NCI-H446 treated with DMSO at 0.1 percent for 48 hours (cell line): Measurements from ENCODE around the gene GRM7.

Source experiments
- DNase-seq: peaks from one replicate; lab custom pipeline; 2025; lab: John Stamatoyannopoulos, UW

The GRM7 gene

GRCh38 chr3:7657214-7658112 is 796.5 kb downstream of the GRM7 start:
- no peak for DNase-seq

GRCh38 chr3:7658294-7658693 is 797.4 kb downstream of the GRM7 start:
- no peak for DNase-seq

GRCh38 chr3:7659079-7659478 is 798.2 kb downstream of the GRM7 start:
- DNase-seq, result no peak

GRCh38 chr3:7663771-7664170 is 802.9 kb downstream of the GRM7 start:
- DNase-seq, result no peak

GRCh38 chr3:7667774-7668173 is 806.9 kb downstream of the GRM7 start:
- no peak for DNase-seq

- DNase-seq, result no peak
Measured at GRCh38 chr3:7669641-7670040, 808.7 kb downstream of the GRM7 start.

- no peak for DNase-seq
Measured at GRCh38 chr3:7678521-7678920, 817.6 kb downstream of the GRM7 start.

GRCh38 chr3:7682822-7683229 is 821.9 kb downstream of the GRM7 start:
- no peak for DNase-seq

GRCh38 chr3:7683426-7683825 is 822.5 kb downstream of the GRM7 start:
- no peak for DNase-seq

GRCh38 chr3:7684182-7684715 is 823.3 kb downstream of the GRM7 start:
- DNase-seq, result no peak

- no peak for DNase-seq
Measured at GRCh38 chr3:7687428-7688147, 826.7 kb downstream of the GRM7 start.

GRCh38 chr3:7692866-7693265 is 832.0 kb downstream of the GRM7 start:
- DNase-seq, result no peak

- no peak for DNase-seq
Measured at GRCh38 chr3:7693976-7694375, 833.1 kb downstream of the GRM7 start.

- no peak for DNase-seq
Measured at GRCh38 chr3:7695049-7695448, 834.1 kb downstream of the GRM7 start.

GRCh38 chr3:7696320-7696719 is 835.4 kb downstream of the GRM7 start:
- DNase-seq, result no peak

- DNase-seq, result no peak
Measured at GRCh38 chr3:7697548-7697947, 836.6 kb downstream of the GRM7 start.

- DNase-seq, result no peak
Measured at GRCh38 chr3:7700539-7700938, 839.6 kb downstream of the GRM7 start.

- DNase-seq, result no peak
Measured at GRCh38 chr3:7700977-7701376, 840.1 kb downstream of the GRM7 start.

- DNase-seq, result no peak
Measured at GRCh38 chr3:7707187-7707586, 846.3 kb downstream of the GRM7 start.

- no peak for DNase-seq
Measured at GRCh38 chr3:7709376-7710082, 848.6 kb downstream of the GRM7 start.

- DNase-seq, result no peak
Measured at GRCh38 chr3:7710284-7710683, 849.4 kb downstream of the GRM7 start.

- DNase-seq, result no peak
Measured at GRCh38 chr3:7713724-7714123, 852.8 kb downstream of the GRM7 start.
